Stimulated activated CD8-positive, alpha-beta memory T cell treated with anti-CD3 and anti-CD28 coated beads, Interleukin-4, amount 100 ng/mL, for 48 hours (primary cell): ENCODE results near the gene DSE.

ENCODE experiments used
- DNase-seq: peaks from one replicate; pipeline ENCODE4 v3.0.0-alpha.2; 2020

Gene DSE

DNA sequence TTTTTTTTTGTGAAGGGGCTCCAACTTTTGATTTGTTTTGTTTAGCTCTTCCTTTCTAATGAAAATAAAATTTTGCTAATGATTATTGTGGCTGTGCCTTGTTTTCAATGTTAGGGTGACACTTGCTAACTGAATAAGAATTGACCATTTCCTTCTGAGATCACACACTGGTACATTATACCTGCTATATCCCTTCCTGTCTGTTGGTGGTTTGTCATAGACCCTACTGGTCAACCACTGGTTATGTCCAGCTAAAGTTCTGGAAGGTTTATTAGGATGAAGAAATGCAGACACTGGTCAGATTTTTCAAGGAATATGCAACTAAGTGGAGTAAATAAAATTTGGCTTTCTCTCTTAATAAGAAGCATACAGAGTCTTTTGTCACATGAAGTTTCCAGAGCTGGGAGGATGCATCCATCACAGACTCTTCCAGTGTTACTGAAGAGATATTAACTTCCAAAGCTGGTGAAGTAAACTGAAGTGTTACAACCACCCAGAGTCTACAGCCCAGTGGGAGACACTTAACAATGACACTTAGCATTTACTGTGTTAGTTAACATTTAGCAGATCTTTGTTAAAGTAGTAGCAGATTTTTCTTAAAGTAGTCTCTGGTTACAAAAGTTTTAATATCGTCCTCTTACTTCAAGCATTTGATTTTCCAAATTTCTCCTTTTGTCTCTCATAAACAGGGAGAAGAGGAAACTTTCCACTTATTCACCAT, 121.0 kb downstream of the DSE start:
- no peak for DNase-seq

DNA sequence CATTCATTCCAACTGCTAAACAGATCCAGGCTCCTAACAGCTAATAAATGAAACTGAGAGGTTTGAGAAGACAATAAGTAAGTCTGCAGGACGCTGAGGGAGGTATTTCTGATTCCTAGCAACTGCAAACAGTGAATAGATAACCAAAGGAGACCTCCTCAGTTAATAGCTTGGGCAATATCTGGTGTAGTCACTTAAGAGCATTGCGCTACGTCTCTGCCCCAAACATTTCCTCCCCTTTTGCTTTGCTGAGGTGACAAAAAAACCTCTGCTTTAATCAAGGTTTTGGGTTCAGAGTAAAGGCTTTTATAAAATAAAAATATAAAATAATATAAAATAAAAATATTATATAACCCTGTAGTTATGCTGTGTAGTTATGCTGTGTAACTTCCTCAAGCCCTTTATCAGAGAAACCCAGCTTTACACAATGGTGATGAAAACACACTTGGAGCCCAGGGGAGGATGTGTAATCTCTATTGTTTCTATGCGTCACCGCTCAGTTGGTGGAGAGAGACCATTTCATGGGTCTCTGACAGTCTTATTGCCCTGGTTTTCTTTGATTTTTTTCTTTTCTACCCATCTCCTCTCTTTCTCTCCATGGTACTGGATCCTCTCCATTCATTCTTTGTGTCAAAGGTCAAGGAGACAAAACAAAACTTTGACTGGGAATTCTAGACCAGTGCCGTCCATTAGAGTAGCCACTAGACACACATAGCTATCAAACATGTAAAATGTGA, 121.8 kb downstream of the DSE start:
- no peak for DNase-seq
